IMR-90 (cell line): ENCODE results near the gene DCAF11. TPM values are rescaled to one million over a fixed set of nuclear protein-coding genes. Genes with fewer than 3 reads are reported as not detected.

Source experiments
- ATAC-seq: fragments of 200-7000 bp; cut with Tn5 transposase; 2 replicates; pipeline ENCODE4 v1.9.1; 2020; ENCODE audit warnings: low read depth, mild to moderate bottlenecking, moderate library complexity
- BruUV-seq: library from RNA; stranded (reverse); fragments of 400-500 nt; replicated peaks from 2 replicates; lab custom pipeline; 2021; lab: Mats Ljungman, UMichigan
- CTCF ChIA-PET: fragments of 300-600 bp; formaldehyde crosslinking; extraction: SDS; loops from one replicate; lab custom pipeline; 2021; ENCODE audit warnings: antibody characterized with exemption; lab: Yijun Ruan, JAX
- POLR2A ChIA-PET: fragments of 300-600 bp; sonication (Branson Sonifier 250); formaldehyde crosslinking; loops from one replicate; lab custom pipeline; 2022; ENCODE audit warnings: antibody characterized with exemption; ENCODE audit not compliant: unreplicated experiment; lab: Charles Lee
- DNase-seq: peaks from one replicate; pipeline ENCODE4 v3.0.0; 2013
- H2AFZ ChIP-seq: replicated peaks from 2 replicates; pipeline ENCODE3; 2013; ENCODE audit warnings: low read length, mild to moderate bottlenecking; ENCODE audit not compliant: poor library complexity
- H2AK5ac ChIP-seq: 2 replicates; pipeline ENCODE4 v1.6.1; 2013; ENCODE audit warnings: low read depth, low read length, inconsistent platforms
- H2AK9ac ChIP-seq: replicated peaks from 2 replicates; pipeline ENCODE3; 2013; ENCODE audit warnings: mild to moderate bottlenecking, low read depth, low read length, moderate library complexity; ENCODE audit not compliant: poor library complexity
- H2BK120ac ChIP-seq: 2 replicates; pipeline ENCODE4 v1.6.1; 2013; ENCODE audit warnings: low read depth, low read length, inconsistent platforms
- H2BK15ac ChIP-seq: 3 replicates; pipeline ENCODE4 v1.6.1; 2013; ENCODE audit warnings: low read depth, low read length, inconsistent platforms
- H2BK20ac ChIP-seq: 2 replicates; pipeline ENCODE4 v1.6.1; 2013; ENCODE audit warnings: low read depth, mild to moderate bottlenecking, inconsistent platforms, low read length, moderate library complexity
- H2BK5ac ChIP-seq: 2 replicates; pipeline ENCODE4 v1.6.1; 2013; ENCODE audit warnings: mild to moderate bottlenecking, low read depth, low read length, inconsistent platforms; ENCODE audit not compliant: poor library complexity, severe bottlenecking
- H3K14ac ChIP-seq: replicated peaks from 2 replicates; pipeline ENCODE4 v1.6.1; 2013; ENCODE audit warnings: low read depth, low read length, inconsistent platforms
- H3K18ac ChIP-seq: 2 replicates; pipeline ENCODE4 v1.6.1; 2013; ENCODE audit warnings: low read depth, low read length, control low read depth
- H3K23ac ChIP-seq: 2 replicates; pipeline ENCODE4 v1.6.1; 2013; ENCODE audit warnings: low read depth, low read length, inconsistent platforms
- H3K27ac ChIP-seq: 2 replicates; pipeline ENCODE4 v1.5.1; 2013; ENCODE audit warnings: mild to moderate bottlenecking, control low read depth, low read length; ENCODE audit not compliant: insufficient read depth
- H3K27me3 ChIP-seq: 2 replicates; pipeline ENCODE4 v1.6.1; 2013; ENCODE audit warnings: low read length; ENCODE audit not compliant: control insufficient read depth, insufficient read depth
- H3K36me3 ChIP-seq: 2 replicates; pipeline ENCODE4 v1.6.1; 2013; ENCODE audit warnings: low read length, mixed read lengths; ENCODE audit not compliant: control insufficient read depth, insufficient read depth
- H3K4ac ChIP-seq: 2 replicates; pipeline ENCODE4 v1.6.1; 2013; ENCODE audit warnings: low read depth, low read length, inconsistent platforms
- H3K4me1 ChIP-seq: 2 replicates; pipeline ENCODE4 v1.6.1; 2013; ENCODE audit warnings: low read length, mixed read lengths; ENCODE audit not compliant: control insufficient read depth, insufficient read depth
- H3K4me2 ChIP-seq: 2 replicates; pipeline ENCODE4 v1.6.1; 2013; ENCODE audit warnings: low read depth, mild to moderate bottlenecking, control low read depth, low read length, moderate library complexity
- H3K4me3 ChIP-seq: 2 replicates; pipeline ENCODE4 v1.5.1; 2013; ENCODE audit warnings: low read depth, mild to moderate bottlenecking, control low read depth, low read length, moderate library complexity; ENCODE audit not compliant: insufficient read depth
- H3K56ac ChIP-seq: 2 replicates; pipeline ENCODE4 v1.6.1; 2013; ENCODE audit warnings: low read length, inconsistent platforms; ENCODE audit not compliant: insufficient read depth; ENCODE audit errors: extremely low read depth
- H3K79me1 ChIP-seq, 2 experiments: 2 replicates each; pipeline ENCODE4 v1.6.1; 2013; ENCODE audit warnings: low read length in 2 of 2, inconsistent platforms in 1 of 2, low read depth in 1 of 2
- H3K9ac ChIP-seq: 2 replicates; pipeline ENCODE4 v1.6.1; 2013; ENCODE audit warnings: low read depth, low read length, control low read depth
- H3K9me1 ChIP-seq: 2 replicates; pipeline ENCODE4 v1.6.1; 2013; ENCODE audit warnings: low read length, inconsistent platforms; ENCODE audit not compliant: insufficient read depth
- H3K9me3 ChIP-seq: 2 replicates; pipeline ENCODE4 v1.6.1; 2013; ENCODE audit warnings: low read length; ENCODE audit not compliant: control insufficient read depth, insufficient read depth
- H4K20me1 ChIP-seq: 2 replicates; pipeline ENCODE4 v1.6.1; 2013; ENCODE audit warnings: low read length, inconsistent platforms; ENCODE audit not compliant: insufficient read depth
- H4K5ac ChIP-seq: 2 replicates; pipeline ENCODE4 v1.6.1; 2013; ENCODE audit warnings: mild to moderate bottlenecking, low read depth, low read length, control low read depth
- H4K8ac ChIP-seq, 2 experiments: 2 replicates each; pipeline ENCODE4 v1.6.1; 2013; ENCODE audit warnings: low read depth in 2 of 2, low read length in 2 of 2, control low read depth in 1 of 2, inconsistent platforms in 1 of 2
- H4K91ac ChIP-seq: 2 replicates; pipeline ENCODE4 v1.6.1; 2013; ENCODE audit warnings: low read depth, low read length, inconsistent platforms; ENCODE audit not compliant: insufficient read depth
- CTCF ChIP-seq: conservative IDR thresholded peaks from 2 replicates; pipeline ENCODE4 v1.5.1; 2012; ENCODE audit warnings: mild to moderate bottlenecking, low read depth, low read length, improper control_type of control experiment
- ELK1 ChIP-seq: fragments of 150-350 bp; IDR thresholded peaks from 2 replicates; pipeline ENCODE4 v1.6.1; 2016; ENCODE audit warnings: low read depth, mild to moderate bottlenecking, low read length, moderate library complexity, borderline replicate concordance
- FOS ChIP-seq: fragments of 150-350 bp; IDR thresholded peaks from 2 replicates; pipeline ENCODE4 v1.6.1; 2016; ENCODE audit warnings: low read depth, low read length
- NFE2L2 ChIP-seq: fragments of 150-350 bp; IDR thresholded peaks from 2 replicates; pipeline ENCODE4 v1.6.1; 2016; ENCODE audit warnings: low read depth, mild to moderate bottlenecking, low read length
- POLR2A ChIP-seq: IDR thresholded peaks from 2 replicates; pipeline ENCODE4 v1.6.1; 2012; ENCODE audit warnings: mild to moderate bottlenecking, low read depth, low read length
- RAD21 ChIP-seq: IDR thresholded peaks from 2 replicates; pipeline ENCODE4 v1.6.1; 2012; ENCODE audit warnings: low read length, improper control_type of control experiment
- SMC3 ChIP-seq: fragments of 150-350 bp; IDR thresholded peaks from 2 replicates; pipeline ENCODE4 v1.6.1; 2016; ENCODE audit warnings: low read depth, mild to moderate bottlenecking, antibody characterized with exemption, low read length, moderate library complexity
- WGBS, 2 experiments: methylation state at CpG; one replicate each; pipeline versions ENCODE4 v1.1.5 to v1.1.7; 2013; ENCODE audit warnings: missing lambda C conversion rate in 2 of 2; ENCODE audit not compliant: insufficient read length in 1 of 2; ENCODE audit errors: extremely low coverage in 2 of 2; 5-methylcytosine and 5-hydroxymethylcytosine counted together
- dilution Hi-C: fragments of 300-500 bp; cut with HindIII; formaldehyde crosslinking; loops from one replicate; pipeline ENCODE4 v1.14.3; 2018; ENCODE audit warnings: low sequenced_read_pairs; ENCODE audit not compliant: unreplicated experiment
- in situ Hi-C: fragments of 300-500 bp; cut with MboI; formaldehyde crosslinking; loops from 3 replicates; pipeline ENCODE4 v1.14.3; 2019; ENCODE audit warnings: low sequenced_read_pairs, inconsistent platforms, mixed read lengths
- intact Hi-C: fragments of 100-400 bp; cut with micrococcal nuclease; formaldehyde crosslinking; loops from 2 replicates; pipeline ENCODE4 v1.10.0; 2022
- polyA plus RNA-seq, 3 experiments: library from polyadenylated mRNA; depleted of rRNA; stranded (reverse); fragments of >200 nt; gene quantifications; 2 replicates each; pipeline ENCODE4 v1.2.3, GENCODE V29; 2012; ENCODE audit warnings: low replicate concordance in 1 of 3
- total RNA-seq: library from RNA; depleted of rRNA; stranded (reverse); fragments of >200 nt; gene quantifications from 2 replicates; pipeline ENCODE4 v1.2.3, GENCODE V29; 2012

DCAF11 gene
- total and polyA plus RNA-seq, 2 of the 4 experiments (the other 2 are of a cell fraction), result 21.0 to 52.0 TPM

GRCh38 chr14:24145690-24146452 is 31.3 kb downstream of the DCAF11 start:
- BruUV-seq, result TSS peak; percentile 63
- Histone ChIP-seq H2BK20ac (no peak overlapping the region; the same call in 1 of the 2 replicates), H4K8ac (peak overlapping the region; percentile 2 to 66; a peak in 2 of 4 replicates), H2BK120ac (0 out of 2 replicates have a peak overlapping the region, but pooled peaks have one; percentile 3), H3K4me1 (peaks cover 10% of the 10 kb centered on the region), H3K9me1 (peaks cover 15% of the 10 kb centered on the region), H2AK5ac (peak overlapping the region; percentile 72), H3K4ac (peak overlapping the region; percentile 70), H3K23ac (peak overlapping the region; percentile 88), H4K20me1 (peaks cover 12% of the 10 kb centered on the region), H4K5ac (peak overlapping the region; percentile 46; the same call in 1 of the 2 replicates), H3K36me3 (peaks cover 19% of the 10 kb centered on the region), H3K79me1 (peaks cover 34 to 72% of the 10 kb centered on the region in 2 experiments), H3K56ac (peak overlapping the region; percentile 67), H3K18ac (peak overlapping the region; percentile 22; the same call in 1 of the 2 replicates), H2AK9ac (peak overlapping the region; percentile 92), H3K9ac (peak overlapping the region; percentile 76), H2BK5ac (peak overlapping the region; percentile 71), H3K14ac (peak overlapping the region; percentile 72), H3K4me2 (peak overlapping the region; percentile 96), H3K27ac (peak overlapping the region; percentile 79), H3K27me3 (no peaks in the 10 kb centered on the region), H4K91ac (peak overlapping the region; percentile 75), H2BK15ac (peak overlapping the region; percentile 10; the same call in 1 of the 3 replicates), H2AFZ (peak overlapping the region; percentile 85), H3K4me3 (peak overlapping the region; percentile 86), H3K9me3 (no peaks in the 10 kb centered on the region)
- ATAC-seq (peak; percentile 0), DNase-seq (peak; percentile 80)
- CTCF ChIA-PET, result interaction anchor here (0.6 to 1.5 kb wide), 4 partner anchors 10 to 297 kb away, joined by 3 read pairs; partner anchors contain the start of gene IRF9
- in situ Hi-C loops (loop anchor here (25.0 kb wide), 2 partner anchors 834 to 1059 kb away; partner anchors contain the start of genes ACIN1, BCL2L2, C14orf119 and PABPN1), intact Hi-C loops (loop anchor here (2.0 kb wide), 1 partner anchor 151 kb away; no protein-coding TSS in a partner anchor), dilution Hi-C loops (no loop called here)
- no CpG with 5 or more reads among the region's 9 CpGs for WGBS, 2 experiments
- TF ChIP-seq NFE2L2 (no peak), RAD21 (no peak), ELK1 (no peak), CTCF (no peak), POLR2A (no peak), FOS (no peak), SMC3 (no peak)
- POLR2A ChIA-PET, result interaction anchor here (1.4 kb wide), 1 partner anchor 32 kb away, joined by 6 read pairs; the partner anchor contains the start of genes DCAF11 and NRL
